HG02759 (cell line): Measurements from ENCODE around the gene MEF2B.
A peak's percentile ranks its signal among the peaks of the same experiment; 100 is the strongest.

Experiments used
- ATAC-seq: cut with Tn5 transposase; IDR thresholded peaks from one replicate; pipeline ENCODE4 v1.9.1; 2021; ENCODE audit warnings: mild to moderate bottlenecking, moderate library complexity; ENCODE audit not compliant: unreplicated experiment

The MEF2B gene

GRCh38 chr19:19170053-19170872 is at the start of gene MEF2B:
TSS of gene MEF2B (minus strand) at chr19:19170263. CDS start at chr19:19150735, 19,528 bp downstream.
- ATAC-seq: peak; percentile 88

- no peak for ATAC-seq
Observed at GRCh38 chr19:19218911-19219310, 48.8 kb upstream of the MEF2B start.

- ATAC-seq: no peak
Observed at GRCh38 chr19:19217099-19217498, 47.0 kb upstream of the MEF2B start.

GRCh38 chr19:19215792-19216191 is 45.7 kb upstream of the MEF2B start:
- no peak for ATAC-seq

GRCh38 chr19:19214892-19215291 is 44.8 kb upstream of the MEF2B start:
- no peak for ATAC-seq

- no peak for ATAC-seq
Observed at GRCh38 chr19:19214159-19214490, 44.1 kb upstream of the MEF2B start.

- no peak for ATAC-seq
Observed at GRCh38 chr19:19213426-19214158, 43.5 kb upstream of the MEF2B start.

- ATAC-seq: no peak
Observed at GRCh38 chr19:19212916-19213315, 42.9 kb upstream of the MEF2B start.

GRCh38 chr19:19211499-19212420 is 41.7 kb upstream of the MEF2B start, which contains the start of gene NCAN:
TSS of gene NCAN (plus strand) at chr19:19211958. CDS start at chr19:19216954, 4,996 bp downstream.
- ATAC-seq: no peak

- ATAC-seq: no peak
Observed at GRCh38 chr19:19209372-19209771, 39.3 kb upstream of the MEF2B start.

GRCh38 chr19:19207637-19208572 is 37.8 kb upstream of the MEF2B start:
- ATAC-seq: no peak

- no peak for ATAC-seq
Observed at GRCh38 chr19:19206938-19207337, 36.9 kb upstream of the MEF2B start.

GRCh38 chr19:19205416-19206410 is 35.6 kb upstream of the MEF2B start:
- no peak for ATAC-seq

- ATAC-seq: no peak
Observed at GRCh38 chr19:19204181-19204580, 34.1 kb upstream of the MEF2B start.

- peak; percentile 85 for ATAC-seq
Observed at GRCh38 chr19:19203012-19203856, 33.2 kb upstream of the MEF2B start, which contains the start of gene NR2C2AP. TSS of gene NR2C2AP (minus strand) at chr19:19203414. CDS start at chr19:19203060, 354 bp downstream.

GRCh38 chr19:19202707-19203011 is 32.6 kb upstream of the MEF2B start:
- no peak for ATAC-seq

- no peak for ATAC-seq
Observed at GRCh38 chr19:19201697-19202630, 31.9 kb upstream of the MEF2B start.
